Measurements from ENCODE around the gene ATP9A.

DNA sequence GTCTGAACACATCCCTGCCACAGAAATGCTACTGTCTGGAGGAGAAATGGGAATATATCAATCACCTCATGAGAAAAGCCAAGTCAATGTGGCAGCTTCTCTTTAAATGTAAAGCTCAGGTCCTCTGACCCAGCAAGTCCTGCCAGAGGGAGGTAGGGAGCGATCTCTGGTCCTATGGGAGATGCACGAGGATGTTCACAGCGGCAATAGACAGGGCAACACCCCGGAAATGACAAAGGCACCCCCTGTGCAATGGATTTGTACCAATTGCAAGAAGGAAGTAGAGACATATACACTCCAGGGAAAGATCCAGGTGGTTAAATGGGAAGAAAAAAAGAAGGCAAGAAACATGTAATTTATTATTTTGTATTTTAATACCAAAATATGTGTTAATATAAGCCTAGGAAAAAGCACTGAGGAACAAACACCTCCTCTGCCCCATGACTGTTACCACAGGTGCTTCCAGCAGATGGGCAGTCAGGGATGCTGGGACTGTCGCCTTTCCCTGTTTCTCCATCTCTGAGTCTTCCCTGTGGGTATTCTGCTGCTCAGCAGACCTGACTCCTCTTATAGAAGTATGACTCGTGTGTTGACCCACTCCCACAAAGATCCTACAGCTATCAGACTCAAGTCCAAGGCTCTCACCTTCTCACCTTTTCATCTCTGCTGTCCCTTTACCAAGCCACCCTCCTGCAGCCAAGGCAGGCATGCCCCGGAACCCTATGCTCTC lies 20.8 kb downstream of the ATP9A start:
- TF ChIP-seq, protein P1, sequence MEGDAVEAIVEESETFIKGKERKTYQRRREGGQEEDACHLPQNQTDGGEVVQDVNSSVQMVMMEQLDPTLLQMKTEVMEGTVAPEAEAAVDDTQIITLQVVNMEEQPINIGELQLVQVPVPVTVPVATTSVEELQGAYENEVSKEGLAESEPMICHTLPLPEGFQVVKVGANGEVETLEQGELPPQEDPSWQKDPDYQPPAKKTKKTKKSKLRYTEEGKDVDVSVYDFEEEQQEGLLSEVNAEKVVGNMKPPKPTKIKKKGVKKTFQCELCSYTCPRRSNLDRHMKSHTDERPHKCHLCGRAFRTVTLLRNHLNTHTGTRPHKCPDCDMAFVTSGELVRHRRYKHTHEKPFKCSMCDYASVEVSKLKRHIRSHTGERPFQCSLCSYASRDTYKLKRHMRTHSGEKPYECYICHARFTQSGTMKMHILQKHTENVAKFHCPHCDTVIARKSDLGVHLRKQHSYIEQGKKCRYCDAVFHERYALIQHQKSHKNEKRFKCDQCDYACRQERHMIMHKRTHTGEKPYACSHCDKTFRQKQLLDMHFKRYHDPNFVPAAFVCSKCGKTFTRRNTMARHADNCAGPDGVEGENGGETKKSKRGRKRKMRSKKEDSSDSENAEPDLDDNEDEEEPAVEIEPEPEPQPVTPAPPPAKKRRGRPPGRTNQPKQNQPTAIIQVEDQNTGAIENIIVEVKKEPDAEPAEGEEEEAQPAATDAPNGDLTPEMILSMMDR (conservative IDR thresholded peaks at IDR 0.05), result no peak
- TF ChIP-seq EZH2 (IDR thresholded peaks at IDR 0.05; ENCODE audit: low read depth), result no peak
